Inflammatory macrophage treated with lipopolysaccharide for 4 hours (primary cell): ENCODE results near the gene PELI3.
"Not testable (repeated sequence)": the region's sequence is repeated elsewhere in the genome, so short reads cannot be mapped to it uniquely, and the experiment has no call there.

Source experiments
- DNase-seq: peaks from one replicate; pipeline ENCODE4 v3.0.0-alpha.2; 2020

PELI3 gene, protein sequence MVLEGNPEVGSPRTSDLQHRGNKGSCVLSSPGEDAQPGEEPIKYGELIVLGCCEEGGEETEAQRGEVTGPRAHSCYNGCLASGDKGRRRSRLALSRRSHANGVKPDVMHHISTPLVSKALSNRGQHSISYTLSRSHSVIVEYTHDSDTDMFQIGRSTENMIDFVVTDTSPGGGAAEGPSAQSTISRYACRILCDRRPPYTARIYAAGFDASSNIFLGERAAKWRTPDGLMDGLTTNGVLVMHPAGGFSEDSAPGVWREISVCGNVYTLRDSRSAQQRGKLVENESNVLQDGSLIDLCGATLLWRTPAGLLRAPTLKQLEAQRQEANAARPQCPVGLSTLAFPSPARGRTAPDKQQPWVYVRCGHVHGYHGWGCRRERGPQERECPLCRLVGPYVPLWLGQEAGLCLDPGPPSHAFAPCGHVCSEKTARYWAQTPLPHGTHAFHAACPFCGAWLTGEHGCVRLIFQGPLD

GRCh38 chr11:66466225-66467033 lies at the start of gene PELI3:
Gene PELI3, plus strand, starts transcription at chr11:66466905. Its CDS starts 1,224 bp downstream, at chr11:66468129.
- peak; percentile 91 for DNase-seq

DNA sequence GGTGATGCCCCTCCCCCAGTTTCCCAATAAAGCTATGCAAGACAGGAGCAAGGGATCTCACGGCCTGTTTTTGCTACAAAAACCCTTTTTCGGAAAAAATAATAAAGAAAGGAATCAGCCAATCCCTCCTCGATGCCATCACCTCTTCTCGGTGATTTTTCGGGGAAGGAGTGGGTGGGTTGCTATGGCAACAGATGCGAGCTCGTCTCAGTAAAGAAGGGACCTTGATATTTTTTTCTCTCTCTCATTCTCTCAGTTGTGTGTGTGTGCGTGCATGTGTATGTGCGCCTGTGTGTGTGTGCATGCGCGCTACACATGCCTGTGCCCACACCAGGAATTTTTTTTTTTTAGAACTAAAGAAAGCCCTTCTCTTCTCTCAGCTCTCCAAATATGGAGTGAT lies 49.7 kb upstream of the PELI3 start:
- no peak for DNase-seq

GRCh38 chr11:66418168-66418985 lies 48.3 kb upstream of the PELI3 start:
- DNase-seq, result peak; percentile 76

- no peak for DNase-seq
Observed at GRCh38 chr11:66418986-66419308, 47.8 kb upstream of the PELI3 start.

DNA sequence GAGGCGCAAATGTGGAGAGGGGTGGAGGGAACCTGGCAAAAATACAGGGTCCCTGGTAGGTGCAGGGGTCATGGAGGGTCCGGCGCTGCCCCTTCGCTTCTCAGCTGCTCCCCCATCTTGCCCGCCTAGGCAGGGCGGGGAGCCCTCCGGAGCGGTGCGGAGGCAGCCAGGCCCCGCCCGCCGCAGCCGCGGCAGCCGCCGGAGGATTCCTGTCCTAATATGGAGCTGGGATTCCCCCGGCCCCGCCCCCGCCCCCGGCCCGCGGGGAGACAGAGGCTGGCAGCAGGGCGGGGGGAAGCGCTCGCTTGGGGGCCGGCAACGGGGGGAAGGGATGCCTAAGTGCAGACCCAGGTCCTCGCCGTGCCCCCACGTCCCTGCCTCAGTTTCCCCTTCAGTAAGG lies 46.9 kb upstream of the PELI3 start:
- DNase-seq, result no peak

- DNase-seq, result no peak
Observed at GRCh38 chr11:66420671-66421476, 45.8 kb upstream of the PELI3 start, which contains the start of gene NPAS4. Gene NPAS4, plus strand, starts transcription at chr11:66421035. Its CDS starts 145 bp downstream, at chr11:66421180.

DNA sequence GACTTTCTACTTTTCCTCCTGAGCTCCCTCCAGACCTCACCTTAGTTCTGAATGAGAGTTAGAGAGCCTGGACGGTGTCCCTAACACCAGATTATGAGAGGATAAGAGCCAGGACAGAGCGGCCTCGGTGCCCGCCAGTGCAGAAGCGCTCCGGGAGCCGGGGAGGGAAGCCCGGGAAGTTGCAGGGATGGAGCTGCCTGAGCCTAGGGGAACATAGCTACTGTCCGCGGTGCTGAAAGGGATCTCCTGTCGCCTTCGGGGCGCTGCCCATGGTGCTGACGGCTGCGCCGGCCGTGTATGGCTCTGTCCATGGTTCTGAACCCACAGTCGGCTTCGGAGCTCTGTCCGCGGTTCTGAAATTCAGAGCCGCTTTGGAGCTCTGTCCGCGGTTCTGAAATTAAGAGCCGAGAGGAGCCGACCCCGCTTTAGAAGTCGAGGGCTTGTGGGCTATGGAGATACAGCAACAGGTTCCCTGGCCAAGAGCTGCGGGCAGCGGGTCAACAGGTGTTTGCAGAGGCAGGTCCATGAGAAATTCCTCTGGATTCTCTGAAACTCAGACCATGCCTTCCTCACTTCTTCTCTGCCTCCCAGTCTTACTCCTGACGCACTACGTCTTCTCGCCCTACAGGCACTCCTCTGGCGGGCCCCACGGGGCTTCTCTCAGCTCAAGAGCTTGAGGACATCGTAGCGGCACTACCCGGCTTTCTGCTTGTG lies 45.1 kb upstream of the PELI3 start:
- peak; percentile 59 for DNase-seq

GRCh38 chr11:66426314-66426713 lies 40.4 kb upstream of the PELI3 start:
- DNase-seq, result no peak

GRCh38 chr11:66428933-66429332 lies 37.8 kb upstream of the PELI3 start:
- no peak for DNase-seq

GRCh38 chr11:66429983-66430602 lies 36.6 kb upstream of the PELI3 start:
- DNase-seq, result peak; percentile 79

DNA sequence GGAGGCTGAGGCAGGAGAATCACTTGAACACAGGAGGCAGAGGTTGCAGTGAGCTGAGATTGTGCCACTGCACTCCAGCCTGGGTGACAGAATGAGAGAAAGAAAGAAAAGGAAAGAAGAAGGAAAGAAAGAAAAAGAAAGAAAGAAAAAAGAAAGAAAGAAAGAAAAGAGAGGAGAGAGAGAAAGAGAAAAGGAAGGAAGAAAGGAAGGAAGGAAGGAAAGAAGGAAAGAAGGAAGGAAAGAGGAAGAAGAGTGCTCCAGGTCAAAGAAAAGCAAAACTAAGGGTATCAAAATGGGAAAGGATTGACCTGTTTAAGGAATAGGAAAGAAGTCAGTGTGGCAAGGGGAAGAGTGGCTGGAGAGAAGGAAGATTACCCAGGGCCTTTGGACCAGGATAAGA lies 35.4 kb upstream of the PELI3 start:
- not testable (repeated sequence) for DNase-seq

GRCh38 chr11:66431871-66432329 lies 34.8 kb upstream of the PELI3 start:
- not testable (repeated sequence) for DNase-seq

GRCh38 chr11:66432597-66432996 lies 34.1 kb upstream of the PELI3 start:
- peak; percentile 68 for DNase-seq

DNA sequence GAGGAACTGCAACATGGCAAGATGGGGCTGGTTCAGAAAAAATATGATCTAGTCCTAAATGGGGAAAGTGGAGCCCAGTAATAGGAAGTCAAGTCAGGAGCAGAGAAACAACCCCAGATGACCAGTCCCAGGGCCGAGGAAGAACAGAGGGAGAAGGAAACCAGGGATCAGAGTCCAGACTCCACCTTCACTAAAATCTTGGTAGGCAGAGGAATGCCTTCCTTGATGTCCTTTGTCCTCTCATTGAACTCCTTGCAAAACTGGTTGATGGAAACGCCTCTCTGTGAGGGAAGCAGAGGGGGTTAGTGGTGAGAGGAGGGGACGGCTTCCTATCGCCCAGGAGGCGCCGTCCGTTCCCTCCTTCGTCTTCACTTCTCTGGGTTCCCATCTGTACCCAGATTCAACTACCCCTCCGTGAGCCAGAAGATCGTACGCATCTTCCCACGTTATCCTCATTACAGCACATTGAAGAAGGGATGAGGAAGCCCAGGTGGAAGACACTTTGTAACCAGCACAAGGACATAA lies 28.7 kb upstream of the PELI3 start:
- DNase-seq, result no peak

GRCh38 chr11:66438504-66439466 lies 27.9 kb upstream of the PELI3 start, which contains the start of gene MRPL11:
Gene MRPL11, minus strand, starts transcription at chr11:66438848. Its CDS starts 94 bp downstream, at chr11:66438754.
- DNase-seq, result peak; percentile 90

- not testable (repeated sequence) for DNase-seq
Observed at GRCh38 chr11:66440101-66440939, 26.4 kb upstream of the PELI3 start.

GRCh38 chr11:66440940-66441282 lies 25.8 kb upstream of the PELI3 start:
- DNase-seq, result not testable (repeated sequence)

DNA sequence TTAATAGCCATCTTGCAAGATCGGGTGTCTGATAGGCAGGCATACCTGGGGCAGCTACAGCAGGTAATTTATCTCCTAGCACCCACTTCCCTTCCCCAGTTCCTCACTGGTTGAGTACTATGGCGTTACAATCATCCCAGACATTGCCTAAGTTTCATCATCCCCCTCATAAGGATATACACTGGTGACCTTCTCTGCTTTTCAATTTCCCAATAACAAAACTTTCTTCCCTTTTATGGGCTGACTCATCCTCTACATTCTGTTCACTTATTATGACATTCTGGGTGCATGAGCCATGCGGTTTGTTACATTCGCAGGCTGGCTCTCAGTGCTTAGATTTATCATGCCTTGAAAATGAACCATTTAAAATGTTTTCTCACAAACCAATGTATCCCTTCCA lies 23.1 kb upstream of the PELI3 start:
- peak; percentile 98 for DNase-seq
